NK-92 treated with Interleukin-12 subunit alpha and Interleukin-12 subunit beta, amount 100 ng/mL, for 24 hours (cell line): ENCODE results near the gene JCAD.
"Not testable (repeated sequence)": the region's sequence is repeated elsewhere in the genome, so short reads cannot be mapped to it uniquely, and the experiment has no call there.

Experiments
- DNase-seq: peaks from one replicate; lab custom pipeline; 2025; lab: John Stamatoyannopoulos, UW

Gene JCAD

DNA sequence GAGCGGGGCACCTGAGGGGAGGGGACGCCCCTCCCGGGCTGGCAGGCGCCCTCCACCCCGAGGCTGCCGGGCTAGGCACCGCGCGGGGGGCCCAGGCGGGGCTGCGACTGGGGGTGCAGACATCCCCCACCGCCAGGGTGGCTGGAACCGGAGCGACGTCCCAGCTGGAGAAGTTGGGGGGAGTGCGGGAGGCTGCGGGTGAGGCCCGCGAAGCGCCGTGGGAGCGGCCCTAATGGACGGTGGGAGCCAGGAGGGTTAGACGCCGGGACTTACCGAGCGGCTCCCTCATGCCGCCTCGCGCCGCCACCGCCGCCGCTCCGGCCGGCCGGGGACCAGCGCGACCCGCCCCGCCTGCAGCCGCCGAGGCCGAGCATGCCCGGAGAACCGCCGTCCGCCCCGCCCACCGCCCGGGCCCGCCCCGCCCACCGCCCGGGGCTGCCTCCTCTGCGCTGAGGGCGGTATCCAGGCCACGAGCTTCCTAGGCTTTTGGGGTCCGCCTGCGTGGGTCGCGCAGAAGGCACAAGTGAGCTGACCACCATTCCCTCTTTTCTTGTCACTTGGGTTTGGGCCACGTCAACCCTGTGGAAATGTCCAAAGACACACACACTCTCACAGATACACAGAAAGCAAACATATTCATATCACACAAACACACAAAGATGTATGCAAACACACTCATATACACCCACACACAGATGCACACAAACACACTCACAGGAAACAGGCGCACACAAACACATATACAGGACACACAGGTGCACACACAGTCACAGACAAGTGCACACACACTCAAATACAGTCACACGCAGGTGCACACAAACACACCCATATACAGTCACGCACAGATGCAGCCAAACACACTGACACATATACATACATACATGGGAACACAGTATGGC is at the start of gene JCAD:
Gene JCAD, minus strand, starts transcription at position 378 of the 899 bp plus-strand sequence. CDS start 11,774 bp downstream, outside the sequence.
- no peak for DNase-seq

- no peak for DNase-seq
Observed at GRCh38 chr10:30106987-30107386, 47.6 kb upstream of the JCAD start.

- DNase-seq: no peak
Observed at GRCh38 chr10:30103595-30104320, 44.4 kb upstream of the JCAD start.

GRCh38 chr10:30099706-30100105 is 40.3 kb upstream of the JCAD start:
- DNase-seq: not testable (repeated sequence)

DNA sequence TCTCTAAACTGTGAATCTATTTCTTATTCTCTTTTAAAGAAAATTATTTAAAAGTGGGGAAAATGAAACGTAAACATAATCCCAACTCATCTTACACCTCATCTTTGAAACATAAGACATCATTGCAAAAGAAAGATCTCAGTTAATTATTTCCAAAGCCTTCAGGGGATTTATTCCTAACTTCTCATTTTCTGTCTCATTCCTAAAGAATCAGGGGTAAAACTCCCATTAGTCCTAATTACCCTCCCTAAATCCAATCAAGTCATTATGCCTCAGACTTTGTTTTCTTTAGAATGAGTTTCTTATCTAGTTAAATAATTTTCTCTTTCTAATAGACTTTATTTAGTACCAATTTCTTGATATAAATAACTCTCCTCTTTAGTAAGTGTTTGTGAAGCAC is 39.7 kb upstream of the JCAD start:
- no peak for DNase-seq

DNA sequence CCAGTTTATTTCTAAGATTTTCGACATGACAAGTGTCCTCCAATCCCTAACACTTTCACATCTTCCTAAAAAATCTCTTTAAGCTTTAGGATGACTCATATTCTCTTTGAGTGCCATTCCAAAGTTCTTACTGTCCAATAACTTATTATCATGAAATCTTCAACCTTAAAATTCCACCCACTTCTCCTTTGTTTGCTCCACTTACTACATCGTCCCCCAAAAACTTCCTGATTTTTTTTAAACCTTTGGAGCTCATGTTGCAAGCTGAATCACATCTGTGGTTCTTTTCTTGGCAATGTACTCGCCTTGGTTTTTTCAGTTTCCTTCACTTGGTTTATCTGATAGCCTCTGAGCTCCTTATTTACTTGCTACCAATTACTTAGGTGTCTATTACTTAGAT is 39.2 kb upstream of the JCAD start:
- no peak for DNase-seq

DNA sequence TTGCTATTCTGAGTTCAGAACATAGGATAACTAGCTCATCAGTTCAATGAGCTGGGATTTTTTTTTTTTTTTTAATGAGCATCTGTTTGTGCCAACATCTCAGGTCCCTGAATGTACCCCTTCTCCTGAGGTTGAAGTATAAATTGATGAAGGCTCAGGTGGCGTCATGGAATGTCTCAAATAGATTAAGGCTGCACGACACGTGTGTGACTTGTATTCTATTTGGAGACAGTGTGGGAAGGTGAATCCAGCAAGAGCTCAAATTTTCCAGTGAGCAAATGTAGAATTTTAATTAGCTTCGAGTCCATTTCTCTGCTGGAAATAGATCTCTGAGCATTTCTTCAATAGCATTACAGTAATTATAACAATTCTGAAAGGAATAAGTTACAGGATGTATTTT is 37.2 kb upstream of the JCAD start:
- DNase-seq: no peak

DNA sequence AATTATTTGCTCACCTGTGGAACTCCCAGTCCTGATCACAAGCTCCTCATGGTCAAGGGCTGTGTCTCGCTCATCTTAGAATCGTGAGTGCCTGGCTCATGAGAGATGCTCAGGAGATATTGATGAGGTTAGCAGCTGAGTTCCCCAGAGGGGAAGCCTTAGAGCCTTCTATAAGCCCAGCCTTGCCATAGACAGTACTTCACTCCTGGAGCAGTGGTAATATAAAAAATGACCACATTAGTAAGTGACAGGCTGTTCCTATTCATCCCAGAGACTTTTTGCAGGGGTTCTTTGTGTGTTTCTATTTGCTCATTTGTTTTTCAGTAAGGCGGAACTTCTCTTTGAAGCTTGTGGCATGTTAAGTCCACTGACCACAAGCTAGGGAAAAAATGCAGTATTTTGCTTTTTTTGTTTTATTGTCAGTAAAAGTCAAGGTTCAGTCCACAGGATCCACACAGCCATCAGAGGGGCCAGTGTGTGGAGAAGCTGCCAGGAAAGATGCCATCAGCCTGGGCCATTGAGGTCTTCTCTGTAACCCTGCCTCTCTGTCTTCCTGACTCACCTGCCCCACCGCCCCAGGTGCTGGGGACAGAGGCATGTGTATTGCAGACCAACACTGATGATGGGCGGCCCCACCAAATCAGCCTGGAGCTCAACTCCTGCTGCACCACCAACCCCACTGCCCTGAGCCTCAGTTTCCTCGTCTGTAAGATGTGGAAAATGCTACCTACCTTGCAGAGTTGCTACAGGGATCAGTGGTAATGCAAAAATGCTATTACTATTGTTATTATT is 36.4 kb upstream of the JCAD start:
- DNase-seq: no peak

GRCh38 chr10:30094601-30095000 is 35.2 kb upstream of the JCAD start:
- DNase-seq: no peak

GRCh38 chr10:30093303-30093950 is 34.0 kb upstream of the JCAD start:
- no peak for DNase-seq

GRCh38 chr10:30092151-30092790 is 32.9 kb upstream of the JCAD start:
- no peak for DNase-seq

DNA sequence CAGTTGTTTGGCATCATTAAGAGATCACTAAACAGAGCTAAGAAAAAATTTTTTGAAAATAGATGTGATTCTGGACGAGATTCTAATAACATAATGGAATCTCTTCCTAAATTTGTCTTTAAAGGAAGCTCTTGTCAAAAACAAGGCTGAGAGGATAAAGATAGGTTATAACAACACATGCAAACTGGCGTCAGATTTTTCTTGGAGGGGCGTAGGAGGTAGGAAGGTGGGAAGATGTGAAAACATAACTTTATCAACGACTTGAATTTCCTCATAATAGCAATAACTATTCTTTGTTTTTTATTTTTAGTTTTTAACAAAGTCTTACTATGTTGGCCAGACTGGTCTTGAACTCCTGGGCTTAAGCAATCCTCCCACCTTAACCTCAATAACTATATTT is 31.8 kb upstream of the JCAD start:
- DNase-seq: no peak

DNA sequence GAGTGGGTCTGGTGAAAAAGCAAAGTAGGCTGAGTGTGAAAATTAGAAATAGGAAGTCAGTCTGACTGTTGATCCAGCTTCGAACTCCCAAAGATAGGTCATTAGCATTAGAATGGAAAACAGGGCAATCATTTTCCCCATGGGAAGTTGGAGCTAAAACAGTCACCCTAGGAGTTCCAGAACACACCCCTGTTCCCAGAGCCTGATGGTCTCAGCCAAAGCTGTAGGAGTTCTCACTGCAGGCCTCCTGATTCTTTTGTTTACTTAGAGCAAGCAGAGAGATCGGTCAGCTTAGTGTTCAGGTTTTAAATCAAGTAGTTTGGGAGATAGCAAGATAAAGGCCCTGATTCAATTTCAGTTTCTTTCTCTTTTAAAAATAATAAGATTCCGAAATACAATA is 28.8 kb upstream of the JCAD start:
- DNase-seq: no peak

DNA sequence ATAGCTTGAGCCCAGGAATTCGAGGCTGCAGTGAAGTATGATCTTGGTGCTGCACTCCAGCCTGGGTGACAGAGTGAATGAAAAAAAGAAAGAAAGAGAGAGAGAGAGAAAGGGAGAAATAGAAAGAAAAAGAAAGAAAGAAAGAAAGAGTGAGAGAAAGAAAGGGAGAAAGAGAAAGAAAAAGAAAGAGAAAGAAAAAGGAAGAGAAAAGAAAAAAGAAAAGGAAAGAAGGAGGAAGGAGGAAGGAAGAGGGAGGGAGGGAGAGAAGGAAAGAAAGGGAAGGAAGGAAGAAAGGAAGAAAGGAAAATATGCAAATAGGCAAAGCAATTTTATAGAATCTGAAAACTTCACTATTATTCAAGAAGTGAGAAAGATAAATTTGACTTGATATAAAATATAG is 24.5 kb upstream of the JCAD start:
- DNase-seq: no peak

- no peak for DNase-seq
Observed at GRCh38 chr10:30081182-30081581, 21.8 kb upstream of the JCAD start.

GRCh38 chr10:30080161-30080560 is 20.8 kb upstream of the JCAD start:
- no peak for DNase-seq

- DNase-seq: no peak
Observed at GRCh38 chr10:30079408-30079807, 20.0 kb upstream of the JCAD start.

GRCh38 chr10:30075481-30075880 is 16.1 kb upstream of the JCAD start:
- DNase-seq: no peak

DNA sequence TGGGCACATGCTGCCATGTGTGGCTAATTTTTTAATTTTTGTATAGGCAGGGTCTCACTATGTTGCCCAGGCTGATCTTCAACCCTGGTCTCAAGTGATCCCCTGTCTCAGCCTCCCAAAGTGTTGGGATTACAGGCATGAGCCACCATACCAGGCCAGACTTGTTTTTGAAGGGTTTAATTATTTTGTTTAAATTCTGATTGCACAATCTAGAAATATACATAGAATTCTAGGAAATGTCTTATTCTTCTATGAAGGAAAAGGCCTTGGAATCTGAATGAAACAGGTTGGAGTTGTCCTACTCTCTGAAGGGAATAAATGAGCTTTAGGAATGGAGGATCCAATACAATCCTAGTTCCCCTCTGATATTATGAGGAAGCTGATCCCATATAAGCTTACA is 15.5 kb upstream of the JCAD start:
- DNase-seq: no peak

DNA sequence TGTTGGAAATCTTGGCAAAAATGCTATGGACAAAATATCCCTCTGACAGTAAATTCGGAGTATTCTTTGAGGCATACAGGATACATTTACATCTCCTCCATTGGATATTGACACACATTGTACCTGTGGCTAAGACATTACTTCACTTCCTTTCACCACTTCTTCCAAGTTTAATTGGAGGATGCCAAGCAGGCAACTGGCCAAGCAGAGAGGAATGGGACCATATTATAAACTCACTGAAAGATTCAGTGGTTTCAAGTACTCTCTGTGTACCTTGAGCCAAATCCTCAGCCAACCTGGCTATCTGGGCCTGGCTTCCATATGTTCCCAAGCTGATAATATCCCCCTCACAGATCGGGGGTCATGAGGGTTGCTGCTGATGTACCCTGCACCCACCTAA is 14.7 kb upstream of the JCAD start:
- DNase-seq: no peak

DNA sequence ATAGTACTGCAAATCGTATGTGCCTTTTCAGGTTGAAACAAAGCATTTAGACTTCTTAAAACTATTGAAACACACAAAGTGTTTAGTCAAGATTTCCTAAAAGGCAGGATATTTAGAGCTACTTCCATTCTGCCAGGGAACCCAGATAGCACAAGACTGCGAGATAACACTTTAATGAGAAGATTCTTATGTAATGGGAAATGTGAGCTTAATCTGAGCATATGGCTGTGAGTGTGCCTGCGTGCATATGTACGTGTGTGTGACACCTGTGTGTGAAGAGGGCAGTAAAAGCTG is 14.3 kb upstream of the JCAD start:
- DNase-seq: no peak
